Gastroesophageal sphincter (tissue), 3 donors: ENCODE measurements around the gene MDM4.

Experiments used
- CTCF ChIP-seq, 4 experiments: fragments of 200-600 bp in 2 of 4; fragments of 450-650 bp in 2 of 4; sonication (generic) in 1 of 4; IDR thresholded peaks; one replicate each; pipeline ENCODE4 v1.5.1; 2017 to 2019; ENCODE audit warnings: antibody characterized with exemption in 4 of 4, mild to moderate bottlenecking in 2 of 4, moderate library complexity in 2 of 4
- EP300 ChIP-seq: sonication (generic); formaldehyde crosslinking; IDR thresholded peaks from one replicate; pipeline ENCODE4 v1.6.1; 2017; ENCODE audit warnings: antibody characterized with exemption, mild to moderate bottlenecking
- POLR2A ChIP-seq, 2 donors: fragments of 450-650 bp; IDR thresholded peaks; one replicate each; pipeline ENCODE4 v1.6.1; 2017; ENCODE audit warnings: antibody characterized with exemption in 2 of 2, mild to moderate bottlenecking in 2 of 2, moderate library complexity in 1 of 2
- POLR2AphosphoS5 ChIP-seq: sonication (generic); formaldehyde crosslinking; IDR thresholded peaks from one replicate; pipeline ENCODE4 v1.6.1; 2017; ENCODE audit warnings: antibody characterized with exemption

GRCh38 chr1:204556458-204557052 lies 40.3 kb downstream of the MDM4 start:
- TF ChIP-seq CTCF (IDR thresholded peaks at IDR 0.05) (no peak), POLR2A (IDR thresholded peaks at IDR 0.05) (no peak), EP300 (no peak), POLR2AphosphoS5 (no peak)
